HS-5 (cell line): ENCODE results near the gene OR10A3.

Experiments used
- DNase-seq: peaks from one replicate; pipeline ENCODE4 v3.0.0-alpha.2; 2012; ENCODE audit warnings: low read depth

OR10A3 gene

GRCh38 chr11:7936615-7937014 is 4.9 kb downstream of the OR10A3 start:
- no peak for DNase-seq

- no peak for DNase-seq
Measured at GRCh38 chr11:7931168-7931567, 10.3 kb downstream of the OR10A3 start, which contains the start of gene OR10A6. Gene OR10A6, minus strand, starts transcription at chr11:7931268. Its CDS starts 2,606 bp downstream, at chr11:7928662.

- DNase-seq: peak; percentile 34
Measured at GRCh38 chr11:7927635-7928034, 13.9 kb downstream of the OR10A3 start.

- no peak for DNase-seq
Measured at GRCh38 chr11:7924536-7924935, 17.0 kb downstream of the OR10A3 start.

GRCh38 chr11:7918141-7918540 is 23.4 kb downstream of the OR10A3 start:
- no peak for DNase-seq

GRCh38 chr11:7911011-7911410 is 30.5 kb downstream of the OR10A3 start:
- DNase-seq: no peak

- DNase-seq: no peak
Measured at GRCh38 chr11:7910286-7910788, 31.2 kb downstream of the OR10A3 start.

GRCh38 chr11:7909585-7910285 is 31.8 kb downstream of the OR10A3 start:
- DNase-seq: no peak

GRCh38 chr11:7907121-7907520 is 34.4 kb downstream of the OR10A3 start:
- DNase-seq: no peak

GRCh38 chr11:7906481-7906880 is 35.0 kb downstream of the OR10A3 start:
- DNase-seq: no peak

GRCh38 chr11:7905961-7906429 is 35.5 kb downstream of the OR10A3 start:
- DNase-seq: no peak

- no peak for DNase-seq
Measured at GRCh38 chr11:7905549-7905948, 36.0 kb downstream of the OR10A3 start.

GRCh38 chr11:7904917-7905316 is 36.6 kb downstream of the OR10A3 start:
- no peak for DNase-seq

GRCh38 chr11:7903940-7904339 is 37.6 kb downstream of the OR10A3 start:
- no peak for DNase-seq

GRCh38 chr11:7901319-7901854 is 40.1 kb downstream of the OR10A3 start:
- no peak for DNase-seq

- no peak for DNase-seq
Measured at GRCh38 chr11:7900686-7901085, 40.8 kb downstream of the OR10A3 start.

GRCh38 chr11:7899418-7899817 is 42.1 kb downstream of the OR10A3 start:
- DNase-seq: no peak

GRCh38 chr11:7898666-7899283 is 42.7 kb downstream of the OR10A3 start:
- DNase-seq: no peak

- DNase-seq: no peak
Measured at GRCh38 chr11:7896009-7896785, 45.3 kb downstream of the OR10A3 start.

GRCh38 chr11:7894251-7894650 is 47.3 kb downstream of the OR10A3 start:
- DNase-seq: no peak

GRCh38 chr11:7893796-7894195 is 47.7 kb downstream of the OR10A3 start:
- no peak for DNase-seq

- DNase-seq: peak; percentile 71
Measured at GRCh38 chr11:7892840-7893254, 48.7 kb downstream of the OR10A3 start.
